Hair follicle dermal papilla cell (primary cell): Measurements from ENCODE around the gene CDKN1A. TPM values are rescaled to one million over a fixed set of nuclear protein-coding genes. Genes with fewer than 3 reads are reported as not detected.

Experiments used
- small RNA-seq: library from RNA; depleted of rRNA; stranded (forward); fragments of <200 nt; gene quantifications from one replicate; pipeline ENCODE3, GENCODE V24; 2012
- total RNA-seq: library from RNA; depleted of rRNA; stranded (reverse); fragments of >200 nt; gene quantifications from 2 replicates; pipeline ENCODE4 v1.2.3, GENCODE V29; 2012

CDKN1A gene
- total RNA-seq: 381 and 507 TPM in 2 replicates

GRCh38 chr6:36678488-36679042, at the start of gene CDKN1A:
TSS of gene CDKN1A (plus strand) at chr6:36678714. CDS start at chr6:36684102, 5,388 bp downstream.

GRCh38 chr6:36697481-36697903, 19.0 kb downstream of the CDKN1A start, which contains the start of gene RAB44:
TSS of gene RAB44 (plus strand) at chr6:36697826. CDS start at chr6:36704236, 6,410 bp downstream.

Small RNA genes within 50 kb of the gene (small RNA-seq; reads per million reads assigned to genes)
- gene RF00019 (not detected), gene RNU1-88P (12.9 reads per million, percentile 93 among the genes with 10 or more reads in this experiment)

Other genes with a start within 250 kb of the CDKN1A start
- not detected in 2 replicates for gene PXT1, start 235.9 kb upstream of the CDKN1A start, total RNA-seq
- 120 and 143 TPM in 2 replicates for gene KCTD20, start 235.7 kb upstream of the CDKN1A start, total RNA-seq
- 36.1 and 36.5 TPM in 2 replicates for gene STK38, start 131.2 kb upstream of the CDKN1A start, total RNA-seq
- gene SRSF3, start 84.4 kb upstream of the CDKN1A start, total RNA-seq: 131 TPM in 2 replicates
- gene RAB44, start 19.1 kb downstream of the CDKN1A start, total RNA-seq: under 0.01 TPM in 1 of 2 replicates, not detected in the other
- 0.12 and 0.16 TPM in 2 replicates for gene CPNE5, start 160.7 kb downstream of the CDKN1A start, total RNA-seq
- 15.4 TPM in 2 replicates for gene PPIL1, start 196.1 kb downstream of the CDKN1A start, total RNA-seq
- 64.5 and 79.2 TPM in 2 replicates for gene C6orf89, start 207.2 kb downstream of the CDKN1A start, total RNA-seq